Measurements from ENCODE around the gene ZNF219. TPM values are rescaled to one million over a fixed set of nuclear protein-coding genes. Genes with fewer than 3 reads are reported as not detected.
"Not testable (repeated sequence)": the region's sequence is repeated elsewhere in the genome, so short reads cannot be mapped to it uniquely, and the experiment has no call there.

Gene ZNF219
- total RNA-seq, 2 experiments from 2014 or later = 6.9 to 8.6 TPM

- H3K27me3 Mint-ChIP-seq = no peaks in the 10 kb centered on the region
- no peak overlapping the region for H3K27ac Mint-ChIP-seq
- DNase-seq = no peak
- H3K36me3 Mint-ChIP-seq = no peaks in the 10 kb centered on the region
- no peaks in the 10 kb centered on the region for H3K9me3 Mint-ChIP-seq
- H3K4me3 Mint-ChIP-seq = no peak overlapping the region
- no peaks in the 10 kb centered on the region for H3K4me1 Mint-ChIP-seq
Measured at GRCh38 chr14:21054768-21055145, 43.7 kb downstream of the ZNF219 start.

GRCh38 chr14:21054123-21054767 is 44.2 kb downstream of the ZNF219 start:
- no peak overlapping the region for H3K4me3 Mint-ChIP-seq
- no peaks in the 10 kb centered on the region for H3K9me3 Mint-ChIP-seq
- DNase-seq = no peak
- H3K4me1 Mint-ChIP-seq = no peaks in the 10 kb centered on the region
- no peak overlapping the region for H3K27ac Mint-ChIP-seq
- H3K27me3 Mint-ChIP-seq = no peaks in the 10 kb centered on the region
- no peaks in the 10 kb centered on the region for H3K36me3 Mint-ChIP-seq

GRCh38 chr14:21053184-21054122 is 45.0 kb downstream of the ZNF219 start:
- H3K36me3 Mint-ChIP-seq = no peaks in the 10 kb centered on the region
- no peak for DNase-seq
- no peaks in the 10 kb centered on the region for H3K27me3 Mint-ChIP-seq
- H3K4me1 Mint-ChIP-seq = no peaks in the 10 kb centered on the region
- H3K9me3 Mint-ChIP-seq = no peaks in the 10 kb centered on the region
- no peak overlapping the region for H3K4me3 Mint-ChIP-seq
- H3K27ac Mint-ChIP-seq = no peak overlapping the region

GRCh38 chr14:21050597-21050996 is 47.9 kb downstream of the ZNF219 start:
- H3K27me3 Mint-ChIP-seq = no peaks in the 10 kb centered on the region
- H3K27ac Mint-ChIP-seq = no peak overlapping the region
- H3K4me1 Mint-ChIP-seq = no peaks in the 10 kb centered on the region
- no peaks in the 10 kb centered on the region for H3K9me3 Mint-ChIP-seq
- H3K36me3 Mint-ChIP-seq = no peaks in the 10 kb centered on the region
- DNase-seq = no peak
- H3K4me3 Mint-ChIP-seq = no peak overlapping the region

- no peaks in the 10 kb centered on the region for H3K36me3 Mint-ChIP-seq
- DNase-seq = no peak
- no peak overlapping the region for H3K27ac Mint-ChIP-seq
- no peak overlapping the region for H3K4me3 Mint-ChIP-seq
- H3K27me3 Mint-ChIP-seq = no peaks in the 10 kb centered on the region
- no peaks in the 10 kb centered on the region for H3K9me3 Mint-ChIP-seq
- no peaks in the 10 kb centered on the region for H3K4me1 Mint-ChIP-seq
Measured at GRCh38 chr14:21049271-21049673, 49.2 kb downstream of the ZNF219 start.

- no peak for DNase-seq
- H3K36me3 Mint-ChIP-seq = no peaks in the 10 kb centered on the region
- no peaks in the 10 kb centered on the region for H3K27me3 Mint-ChIP-seq
- H3K9me3 Mint-ChIP-seq = no peaks in the 10 kb centered on the region
- no peak overlapping the region for H3K4me3 Mint-ChIP-seq
- peaks cover 2% of the 10 kb centered on the region for H3K4me1 Mint-ChIP-seq
- no peak overlapping the region for H3K27ac Mint-ChIP-seq
Measured at GRCh38 chr14:21048638-21049037, 49.8 kb downstream of the ZNF219 start.

GRCh38 chr14:21047378-21047781 is 51.1 kb downstream of the ZNF219 start:
- H3K27ac Mint-ChIP-seq = no peak overlapping the region
- H3K4me1 Mint-ChIP-seq = peaks cover 2% of the 10 kb centered on the region
- no peaks in the 10 kb centered on the region for H3K9me3 Mint-ChIP-seq
- peaks cover 4% of the 10 kb centered on the region for H3K27me3 Mint-ChIP-seq
- no peak for DNase-seq
- no peak overlapping the region for H3K4me3 Mint-ChIP-seq
- H3K36me3 Mint-ChIP-seq = no peaks in the 10 kb centered on the region

GRCh38 chr14:21043974-21044618 is 54.4 kb downstream of the ZNF219 start:
- peaks cover 6% of the 10 kb centered on the region for H3K27me3 Mint-ChIP-seq
- no peaks in the 10 kb centered on the region for H3K9me3 Mint-ChIP-seq
- H3K36me3 Mint-ChIP-seq = no peaks in the 10 kb centered on the region
- no peak for DNase-seq
- H3K4me1 Mint-ChIP-seq = peaks cover 2% of the 10 kb centered on the region
- no peak overlapping the region for H3K27ac Mint-ChIP-seq
- no peak overlapping the region for H3K4me3 Mint-ChIP-seq

GRCh38 chr14:21043387-21043973 is 55.0 kb downstream of the ZNF219 start:
- no peak overlapping the region for H3K4me3 Mint-ChIP-seq
- no peaks in the 10 kb centered on the region for H3K9me3 Mint-ChIP-seq
- peaks cover 6% of the 10 kb centered on the region for H3K27me3 Mint-ChIP-seq
- no peak overlapping the region for H3K27ac Mint-ChIP-seq
- no peak for DNase-seq
- no peaks in the 10 kb centered on the region for H3K36me3 Mint-ChIP-seq
- peaks cover 2% of the 10 kb centered on the region for H3K4me1 Mint-ChIP-seq

- H3K36me3 Mint-ChIP-seq = no peaks in the 10 kb centered on the region
- DNase-seq = no peak
- H3K4me1 Mint-ChIP-seq = peaks cover 2% of the 10 kb centered on the region
- H3K27ac Mint-ChIP-seq = no peak overlapping the region
- no peak overlapping the region for H3K4me3 Mint-ChIP-seq
- H3K27me3 Mint-ChIP-seq = peaks cover 6% of the 10 kb centered on the region
- H3K9me3 Mint-ChIP-seq = no peaks in the 10 kb centered on the region
Measured at GRCh38 chr14:21042918-21043317, 55.5 kb downstream of the ZNF219 start.

GRCh38 chr14:21041676-21042433 is 56.6 kb downstream of the ZNF219 start, which contains the start of gene RNASE7:
TSS of gene RNASE7 (plus strand) at chr14:21042362. CDS start at chr14:21042993, 631 bp downstream.
- no peak within 1 kb of the TSS for H3K27ac Mint-ChIP-seq
- peaks cover 6% of the 10 kb centered on the region for H3K27me3 Mint-ChIP-seq
- no peak within 1 kb of the TSS for H3K4me3 Mint-ChIP-seq
- peaks cover 2% of the 10 kb centered on the region for H3K4me1 Mint-ChIP-seq
- H3K36me3 Mint-ChIP-seq = no peaks in the 10 kb centered on the region
- H3K9me3 Mint-ChIP-seq = no peaks in the 10 kb centered on the region
- no peak for DNase-seq

- not testable (repeated sequence) for H3K4me3 Mint-ChIP-seq, DNase-seq, H3K27me3 Mint-ChIP-seq, H3K27ac Mint-ChIP-seq, H3K9me3 Mint-ChIP-seq, H3K36me3 Mint-ChIP-seq, H3K4me1 Mint-ChIP-seq
Measured at GRCh38 chr14:21040941-21041340, 57.5 kb downstream of the ZNF219 start.

GRCh38 chr14:21040370-21040925 is 58.0 kb downstream of the ZNF219 start:
- Mint-ChIP-seq H3K9me3 (no peaks in the 10 kb centered on the region), H3K27ac (no peak overlapping the region), H3K4me3 (no peak overlapping the region), H3K4me1 (peaks cover 2% of the 10 kb centered on the region), H3K27me3 (peaks cover 6% of the 10 kb centered on the region), H3K36me3 (no peaks in the 10 kb centered on the region)
- no peak for DNase-seq

Data from activated naive CD8-positive, alpha-beta T cell treated with anti-CD3 and anti-CD28 coated beads for 36 hours (primary cell).